Mononuclear cell (primary cell): Measurements from ENCODE around the gene PRR7. TPM values are rescaled to one million over a fixed set of nuclear protein-coding genes. Genes with fewer than 3 reads are reported as not detected.
"Not testable (repeated sequence)": the region's sequence is repeated elsewhere in the genome, so short reads cannot be mapped to it uniquely, and the experiment has no call there.

Source experiments
- H3K27me3 ChIP-seq: 2 replicates; pipeline ENCODE4 v1.6.0; 2011; ENCODE audit warnings: low read length, control low read depth; ENCODE audit not compliant: insufficient read depth
- H3K4me1 ChIP-seq: 2 replicates; pipeline ENCODE4 v1.5.1; 2011; ENCODE audit warnings: mild to moderate bottlenecking, low read length, control low read depth; ENCODE audit not compliant: insufficient read depth
- H3K4me3 ChIP-seq: 2 replicates; pipeline ENCODE4 v1.5.1; 2011; ENCODE audit warnings: mild to moderate bottlenecking, low read length, moderate library complexity
- H3K9me3 ChIP-seq: 2 replicates; pipeline ENCODE4 v1.5.1; 2011; ENCODE audit warnings: low read depth, mild to moderate bottlenecking, control low read depth, low read length
- total RNA-seq: library from RNA; depleted of rRNA; stranded (reverse); fragments of >200 nt; gene quantifications from one replicate; pipeline ENCODE4 v1.2.3, GENCODE V29; 2012

The PRR7 gene
- total RNA-seq, 1 donor = 25.8 TPM

DNA sequence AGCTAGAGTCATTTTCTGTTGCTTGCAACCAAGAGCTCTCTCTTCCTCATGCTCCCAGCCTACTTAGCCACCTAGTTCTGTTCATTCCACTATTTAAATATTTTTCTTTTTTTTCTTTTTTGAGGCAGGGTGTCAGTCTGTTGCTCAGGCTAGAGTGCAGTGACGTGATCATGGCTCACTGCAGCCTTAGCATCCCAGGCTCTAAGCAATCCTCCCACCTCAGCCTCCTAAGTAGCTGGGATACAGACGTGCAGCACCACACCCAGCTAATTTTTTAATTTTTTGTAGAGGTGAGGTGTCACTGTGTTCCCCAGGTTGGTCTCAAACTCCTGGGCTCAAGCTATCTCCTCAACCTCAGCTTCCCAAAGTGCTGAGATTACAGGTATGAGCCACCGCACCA lies 32.1 kb upstream of the PRR7 start:
- Histone ChIP-seq H3K27me3 (no peaks in the 10 kb centered on the region), H3K4me1 (peaks cover 56% of the 10 kb centered on the region), H3K9me3 (no peaks in the 10 kb centered on the region), H3K4me3 (no peak overlapping the region)

DNA sequence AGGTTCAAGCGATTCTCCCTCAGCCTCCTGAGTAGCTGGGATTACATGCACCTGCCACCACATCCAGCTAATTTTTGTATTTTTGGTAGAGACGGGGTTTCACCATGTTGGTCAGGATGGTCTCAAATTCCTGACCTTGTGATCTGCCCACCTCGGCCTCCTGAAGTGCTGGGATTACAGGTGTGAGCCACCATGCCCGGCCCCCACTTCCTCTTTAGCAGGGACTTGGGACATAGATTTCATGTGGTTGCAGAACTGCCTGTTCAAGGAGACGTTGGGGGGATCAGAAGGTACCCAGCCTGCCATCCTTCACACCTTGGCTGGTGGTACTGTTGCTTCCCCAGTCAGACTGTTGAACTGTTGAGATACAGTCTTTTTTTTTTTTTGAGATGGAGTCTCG lies 29.5 kb upstream of the PRR7 start:
- not testable (repeated sequence) for H3K4me3 ChIP-seq, H3K27me3 ChIP-seq, H3K9me3 ChIP-seq
- H3K4me1 ChIP-seq = peaks cover 52% of the 10 kb centered on the region

DNA sequence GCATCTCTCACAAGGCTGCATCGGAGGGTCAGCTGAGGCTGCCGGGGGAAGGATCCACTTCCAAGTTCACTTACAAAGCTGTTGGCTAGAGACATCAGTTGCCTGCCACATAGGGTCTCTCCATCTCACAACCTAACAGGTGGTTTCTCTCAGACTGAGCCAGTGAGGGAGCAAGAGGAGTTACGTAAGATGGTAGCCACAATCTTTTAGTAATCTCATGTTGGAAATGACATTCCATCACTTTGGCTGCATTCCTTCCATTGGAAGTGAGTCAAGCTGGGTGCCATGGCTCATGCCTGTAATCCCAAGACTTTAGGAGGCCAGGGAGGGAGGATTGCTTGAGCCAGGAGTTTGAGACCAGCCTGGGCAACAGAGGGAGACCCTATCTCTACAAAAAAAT lies 27.6 kb upstream of the PRR7 start:
- Histone ChIP-seq H3K9me3 (no peaks in the 10 kb centered on the region), H3K4me3 (no peak overlapping the region), H3K4me1 (peaks cover 40% of the 10 kb centered on the region), H3K27me3 (no peaks in the 10 kb centered on the region)

DNA sequence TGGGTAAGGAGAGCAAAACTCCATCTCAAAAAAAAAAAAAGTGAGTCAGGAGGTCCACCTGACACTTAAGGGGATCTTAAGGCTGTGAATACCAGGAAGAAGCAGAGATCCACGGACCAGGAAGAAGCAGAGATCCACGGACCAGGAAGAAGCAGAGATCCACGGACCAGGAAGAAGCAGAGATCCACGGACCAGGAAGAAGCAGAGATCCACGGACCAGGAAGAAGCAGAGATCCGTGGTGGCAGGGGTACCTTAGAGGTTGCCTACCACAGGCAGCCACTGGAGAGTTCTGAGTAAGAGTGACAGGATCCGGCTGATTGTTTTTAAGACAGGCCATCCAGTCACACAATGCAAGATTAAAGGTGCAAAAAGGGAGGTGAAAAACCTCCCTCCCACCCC lies 26.1 kb upstream of the PRR7 start:
- not testable (repeated sequence) for H3K9me3 ChIP-seq, H3K4me3 ChIP-seq, H3K27me3 ChIP-seq
- H3K4me1 ChIP-seq = peaks cover 44% of the 10 kb centered on the region

DNA sequence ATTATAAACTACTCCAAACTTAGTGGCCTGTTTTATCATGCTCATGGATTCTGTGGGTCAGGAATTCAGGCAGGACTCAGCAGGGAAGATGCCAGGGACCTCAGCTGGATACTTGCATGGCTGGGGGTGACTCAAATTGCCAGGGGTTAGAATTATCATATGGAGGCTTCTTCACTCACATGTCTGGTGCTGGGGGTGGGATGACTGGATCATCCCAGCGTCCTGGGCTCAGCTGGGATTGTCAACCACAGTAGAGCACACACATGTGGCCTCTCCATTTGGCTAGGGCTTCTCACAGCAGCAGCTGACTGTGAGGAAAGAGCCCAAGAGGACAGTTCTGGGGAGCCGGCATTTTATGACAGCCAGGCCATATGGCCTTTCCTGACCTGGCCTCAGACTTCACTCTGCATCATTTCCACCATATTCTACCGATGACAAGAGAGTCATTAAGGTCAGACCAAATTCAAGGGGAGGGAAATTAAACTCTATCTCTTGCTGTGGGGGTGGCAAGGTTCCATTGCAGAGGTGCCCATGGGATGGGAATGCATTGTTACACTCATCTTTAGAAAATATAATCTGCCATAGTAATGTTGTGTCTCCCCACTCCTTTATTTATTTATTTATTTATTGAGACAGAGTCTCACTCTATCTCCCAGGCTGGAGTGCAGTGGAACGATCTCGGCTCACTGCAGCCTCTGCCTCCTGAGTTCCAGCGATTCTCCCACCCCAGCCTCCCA lies 25.4 kb upstream of the PRR7 start:
- Histone ChIP-seq H3K27me3 (no peaks in the 10 kb centered on the region), H3K4me1 (peaks cover 42% of the 10 kb centered on the region), H3K4me3 (no peak overlapping the region), H3K9me3 (no peaks in the 10 kb centered on the region)

DNA sequence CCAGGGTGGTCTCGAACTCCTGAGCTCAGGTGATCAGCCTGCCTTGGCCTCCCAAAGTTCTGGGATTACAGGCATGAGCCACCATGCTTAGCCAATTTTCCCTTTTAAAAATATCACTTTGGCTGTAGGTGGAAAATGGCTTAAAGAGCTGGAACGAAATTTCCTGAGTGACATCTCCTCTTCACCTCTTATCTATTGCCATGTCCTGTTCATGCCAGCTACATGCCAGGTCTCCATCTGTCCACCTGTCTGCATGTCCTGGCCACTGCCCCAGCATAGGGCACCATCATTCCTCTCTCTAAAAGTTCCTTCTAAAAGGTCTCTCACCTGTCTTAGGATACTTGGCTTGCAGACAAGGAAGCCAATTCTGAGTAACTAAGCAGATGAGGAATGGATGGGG lies 22.9 kb upstream of the PRR7 start:
- no peaks in the 10 kb centered on the region for H3K27me3 ChIP-seq

DNA sequence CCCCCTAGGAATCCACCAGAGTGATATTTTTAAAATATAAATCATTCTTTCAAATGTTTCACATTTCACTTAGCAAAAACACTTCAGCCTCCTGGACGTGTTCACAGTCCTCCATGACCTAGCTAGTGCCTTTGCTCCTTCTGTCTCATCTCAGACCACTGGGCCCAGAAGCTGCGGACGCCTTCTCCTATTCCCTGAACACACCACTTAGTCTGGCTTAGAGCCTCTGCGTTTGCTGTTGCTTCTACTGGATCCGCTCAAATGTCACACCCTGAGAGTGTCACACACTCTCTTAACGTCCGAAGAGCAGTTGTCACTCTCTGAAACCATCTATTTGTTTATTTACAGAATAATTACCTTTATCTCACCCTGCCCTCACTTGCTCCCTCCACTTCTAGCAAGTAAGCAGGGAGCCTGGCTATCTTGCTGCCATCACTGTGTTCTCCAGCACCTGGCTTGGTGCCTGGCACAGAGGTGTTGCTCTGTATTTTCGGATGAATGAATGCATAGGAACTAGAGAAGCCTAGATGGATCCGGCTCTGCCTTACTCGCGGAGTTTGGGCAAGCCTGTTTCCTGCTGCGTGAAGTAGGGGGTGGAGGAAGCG lies 21.3 kb upstream of the PRR7 start:
- Histone ChIP-seq H3K9me3 (no peaks in the 10 kb centered on the region), H3K27me3 (no peaks in the 10 kb centered on the region), H3K4me1 (peaks cover 44% of the 10 kb centered on the region), H3K4me3 (peak overlapping the region; percentile 33)

More for the DNA sequence above, 22.9 kb upstream of the PRR7 start:
- Histone ChIP-seq H3K4me1 (peaks cover 43% of the 10 kb centered on the region), H3K4me3 (no peak overlapping the region), H3K9me3 (no peaks in the 10 kb centered on the region)

DNA sequence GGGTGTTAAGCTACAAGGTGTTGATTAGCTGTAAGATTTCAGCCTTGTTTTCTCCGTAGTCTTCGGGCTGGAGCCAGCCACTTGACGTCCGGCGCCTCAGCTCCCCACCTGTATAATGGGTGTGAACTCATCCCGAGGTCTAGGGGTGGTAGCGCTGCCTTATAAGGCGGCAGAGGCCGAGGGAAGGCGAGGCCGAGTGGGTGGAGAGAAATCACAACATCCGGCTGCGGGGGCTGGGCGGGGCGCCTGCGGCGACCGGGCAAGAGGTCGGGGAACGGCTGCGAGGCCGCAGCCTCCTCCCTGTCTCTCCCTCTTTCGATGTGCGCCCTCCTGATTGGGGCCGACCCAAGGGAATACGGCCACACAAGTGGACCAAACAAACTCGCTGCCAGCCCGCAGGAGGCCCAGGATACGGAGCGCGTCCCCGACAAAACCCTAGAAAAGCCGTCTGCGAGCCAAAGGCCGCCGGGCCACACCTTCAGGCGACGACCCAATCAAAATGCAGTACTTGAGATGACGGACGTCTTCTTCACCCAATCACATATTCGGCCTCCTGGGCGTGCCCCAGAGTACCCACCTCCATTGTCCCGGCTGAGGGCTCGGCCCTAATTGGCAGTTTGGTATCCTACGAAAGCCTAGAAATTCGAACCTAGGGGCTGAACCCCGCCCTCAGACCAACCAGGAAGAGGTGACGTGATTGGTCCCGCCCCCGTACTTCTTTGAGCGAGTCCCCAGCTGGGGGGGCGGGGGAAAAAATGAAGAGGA lies 20.6 kb upstream of the PRR7 start:
- Histone ChIP-seq H3K4me1 (peaks cover 51% of the 10 kb centered on the region), H3K4me3 (peak overlapping the region; percentile 33), H3K9me3 (no peaks in the 10 kb centered on the region), H3K27me3 (no peaks in the 10 kb centered on the region)

DNA sequence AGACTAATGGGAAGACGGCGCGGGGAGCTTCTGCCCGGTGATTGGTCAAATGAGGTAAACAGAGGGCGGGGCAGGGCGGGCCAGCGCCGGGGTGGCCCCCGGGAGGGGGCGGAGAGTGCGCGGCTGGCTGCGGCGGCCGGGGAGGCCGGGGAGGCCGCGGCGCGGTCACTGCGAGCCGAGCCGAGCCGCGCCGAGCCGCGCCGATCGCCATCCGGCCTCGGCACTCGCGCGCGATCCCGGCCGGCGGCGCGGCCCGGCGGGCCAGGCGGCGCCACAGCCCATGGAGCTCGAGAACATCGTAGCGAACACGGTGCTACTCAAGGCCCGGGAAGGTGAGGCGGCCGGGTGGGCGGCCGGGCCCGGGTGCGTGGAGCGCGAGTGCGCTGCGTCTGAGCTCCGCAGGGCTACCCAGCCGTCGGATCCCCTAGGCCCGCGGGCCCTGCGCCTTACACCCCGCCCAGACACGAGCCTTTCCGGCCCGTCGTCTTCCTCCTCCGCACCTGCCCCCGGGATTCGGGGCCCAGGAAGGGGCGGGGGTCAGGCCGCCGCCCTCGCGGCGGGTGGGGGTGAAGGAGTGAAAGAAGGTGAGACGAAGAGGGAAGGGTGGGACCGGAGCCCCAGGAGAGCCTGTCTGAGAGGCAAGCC lies 19.9 kb upstream of the PRR7 start, which contains the start of gene GRK6:
Gene GRK6, plus strand, starts transcription at position 111 of the 645 bp plus-strand sequence. Its CDS starts 170 bp downstream, at position 281.
- Histone ChIP-seq H3K27me3 (no peaks in the 10 kb centered on the region), H3K4me3 (peak within 1 kb of the TSS; percentile 60), H3K9me3 (no peaks in the 10 kb centered on the region), H3K4me1 (peaks cover 58% of the 10 kb centered on the region)

DNA sequence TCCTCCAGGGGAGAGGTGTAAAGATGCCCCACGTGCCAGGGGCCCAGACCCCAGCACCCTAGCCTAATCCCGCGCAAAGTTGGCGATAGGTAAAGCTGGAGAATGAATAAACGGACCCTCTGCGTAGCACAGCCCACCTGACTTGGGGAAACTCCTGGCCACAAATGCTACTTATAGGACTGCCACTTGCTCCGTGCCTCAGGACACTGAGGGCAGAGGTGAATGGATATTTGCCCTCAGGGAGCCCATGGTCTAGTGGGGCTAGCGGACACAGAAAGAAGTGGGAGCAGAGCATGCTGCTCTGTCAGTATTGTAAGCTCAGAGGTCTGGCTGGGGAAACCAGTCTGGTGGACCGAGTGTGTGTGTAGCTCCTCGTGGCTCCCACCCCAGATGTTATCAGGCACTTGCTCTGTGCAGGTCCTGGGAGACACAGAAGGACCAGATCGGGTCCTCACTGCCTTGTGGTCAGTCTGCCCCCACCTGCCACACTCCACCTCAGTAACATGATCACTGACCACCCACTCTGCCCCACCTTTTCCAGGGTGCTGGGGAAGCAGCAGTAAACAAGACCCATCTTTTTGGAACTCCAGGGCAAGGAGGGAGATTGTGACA lies 19.3 kb upstream of the PRR7 start:
- Histone ChIP-seq H3K4me1 (peaks cover 64% of the 10 kb centered on the region), H3K4me3 (peak overlapping the region; percentile 60), H3K9me3 (no peaks in the 10 kb centered on the region)

DNA sequence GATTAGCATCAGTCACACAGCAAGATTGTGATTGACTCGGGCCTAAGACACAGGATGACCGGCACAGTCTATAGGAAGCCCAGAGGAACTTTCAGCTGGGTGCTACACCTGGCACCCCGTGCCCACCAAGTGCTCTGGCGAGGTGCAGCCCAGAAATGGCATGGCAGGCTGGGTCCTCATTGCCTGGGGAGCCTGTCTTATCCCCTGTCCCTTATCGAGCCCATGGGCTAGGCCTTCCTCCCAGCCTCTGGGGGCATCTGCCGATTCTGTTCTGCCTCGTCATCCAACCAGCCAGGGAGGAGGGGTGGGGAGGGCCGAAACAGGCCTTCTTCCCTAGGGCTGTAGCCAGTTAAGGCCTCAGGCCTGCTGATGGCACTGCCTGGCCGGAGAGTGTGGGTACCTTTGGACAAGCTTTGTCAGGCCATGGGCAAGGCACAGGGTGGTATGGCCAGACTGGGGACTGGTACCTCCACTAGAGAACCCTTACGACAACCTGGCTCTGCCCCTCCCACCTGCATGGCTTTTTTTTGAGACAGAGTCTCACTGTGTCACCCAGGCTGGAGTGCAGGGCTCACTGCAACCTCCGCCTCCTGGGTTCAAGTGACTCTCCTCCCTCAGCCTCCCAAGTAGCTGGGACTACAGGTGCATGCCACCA lies 18.6 kb upstream of the PRR7 start:
- Histone ChIP-seq H3K9me3 (no peaks in the 10 kb centered on the region), H3K4me3 (peak overlapping the region; percentile 60), H3K4me1 (peaks cover 71% of the 10 kb centered on the region), H3K27me3 (no peaks in the 10 kb centered on the region)

More for the DNA sequence above, 19.3 kb upstream of the PRR7 start:
- H3K27me3 ChIP-seq = no peaks in the 10 kb centered on the region

DNA sequence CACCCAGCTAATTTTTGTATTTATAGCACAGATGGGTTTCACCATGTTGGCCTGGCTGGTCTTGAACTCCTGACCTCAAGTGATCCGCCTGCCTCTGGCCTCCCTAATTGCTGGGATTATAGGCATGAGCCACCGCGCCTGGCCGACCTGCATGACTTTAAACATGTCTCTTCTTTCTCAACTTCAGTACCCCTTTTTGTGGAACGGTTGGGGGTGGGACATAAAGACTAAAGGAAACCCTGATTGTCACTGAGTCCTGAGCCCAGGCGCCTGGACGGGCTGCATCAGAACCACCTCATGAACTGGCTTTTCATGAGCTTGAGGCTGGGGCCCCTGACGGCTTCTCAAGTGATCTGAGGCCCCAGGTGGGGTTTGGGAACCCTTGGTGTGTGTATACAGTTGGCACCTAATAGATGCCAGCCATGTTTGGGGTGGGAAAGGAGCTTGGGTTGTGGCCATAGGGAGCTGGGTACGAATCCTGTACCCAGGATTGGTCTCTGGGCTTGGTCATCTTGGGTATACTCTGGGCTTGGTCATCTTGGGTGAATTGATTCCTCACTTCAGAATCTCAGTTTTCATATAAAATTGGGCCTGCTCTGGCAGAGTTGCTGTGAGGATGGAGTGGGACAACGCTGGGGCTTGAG lies 17.9 kb upstream of the PRR7 start:
- H3K27me3 ChIP-seq = no peaks in the 10 kb centered on the region
- peak overlapping the region; percentile 60 for H3K4me3 ChIP-seq
- no peaks in the 10 kb centered on the region for H3K9me3 ChIP-seq
- peaks cover 78% of the 10 kb centered on the region for H3K4me1 ChIP-seq

DNA sequence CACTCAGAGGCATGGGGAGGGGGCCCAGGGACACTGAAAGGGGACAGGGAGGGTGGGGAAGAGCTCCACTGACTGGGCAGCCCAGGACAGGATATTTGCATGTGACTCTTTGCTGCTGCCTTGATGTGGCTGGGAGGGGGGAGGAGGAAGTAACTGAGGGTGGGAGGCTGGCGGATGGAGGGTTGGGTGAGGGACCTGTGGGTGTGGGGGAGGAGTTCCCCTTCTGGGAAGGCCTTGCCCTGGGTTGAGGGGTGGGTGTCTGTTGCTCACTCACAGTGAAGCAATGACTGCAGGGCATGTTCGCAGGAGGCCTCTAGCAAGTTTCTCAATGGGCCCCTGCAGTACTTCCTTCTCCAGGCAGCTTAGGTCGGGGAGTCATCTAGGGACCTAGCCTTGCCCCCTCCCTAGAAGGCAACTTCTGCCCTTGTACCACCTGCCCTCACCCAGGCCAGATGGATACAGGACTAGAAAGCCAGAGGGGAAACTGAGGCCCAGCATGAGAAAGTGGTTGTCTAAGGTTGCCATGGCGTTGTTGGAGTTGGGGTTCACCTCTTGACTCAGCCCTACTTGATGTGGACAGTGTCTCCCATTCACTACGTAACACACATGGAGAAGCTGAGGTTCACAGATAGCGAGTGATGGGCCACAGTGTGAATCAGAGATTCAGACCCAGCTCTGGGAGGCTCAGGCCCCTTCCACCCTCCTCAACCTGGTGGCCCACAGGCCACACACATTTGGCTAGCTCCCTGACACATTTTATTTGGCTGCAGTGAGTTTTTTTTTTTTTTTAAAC lies 17.2 kb upstream of the PRR7 start:
- Histone ChIP-seq H3K4me3 (peak overlapping the region; percentile 60), H3K9me3 (no peaks in the 10 kb centered on the region), H3K27me3 (no peaks in the 10 kb centered on the region), H3K4me1 (peaks cover 85% of the 10 kb centered on the region)
